Measurements from ENCODE around the gene SULT2A1.
"Not testable (repeated sequence)": the region's sequence is repeated elsewhere in the genome, so short reads cannot be mapped to it uniquely, and the experiment has no call there.

Gene SULT2A1

DNA sequence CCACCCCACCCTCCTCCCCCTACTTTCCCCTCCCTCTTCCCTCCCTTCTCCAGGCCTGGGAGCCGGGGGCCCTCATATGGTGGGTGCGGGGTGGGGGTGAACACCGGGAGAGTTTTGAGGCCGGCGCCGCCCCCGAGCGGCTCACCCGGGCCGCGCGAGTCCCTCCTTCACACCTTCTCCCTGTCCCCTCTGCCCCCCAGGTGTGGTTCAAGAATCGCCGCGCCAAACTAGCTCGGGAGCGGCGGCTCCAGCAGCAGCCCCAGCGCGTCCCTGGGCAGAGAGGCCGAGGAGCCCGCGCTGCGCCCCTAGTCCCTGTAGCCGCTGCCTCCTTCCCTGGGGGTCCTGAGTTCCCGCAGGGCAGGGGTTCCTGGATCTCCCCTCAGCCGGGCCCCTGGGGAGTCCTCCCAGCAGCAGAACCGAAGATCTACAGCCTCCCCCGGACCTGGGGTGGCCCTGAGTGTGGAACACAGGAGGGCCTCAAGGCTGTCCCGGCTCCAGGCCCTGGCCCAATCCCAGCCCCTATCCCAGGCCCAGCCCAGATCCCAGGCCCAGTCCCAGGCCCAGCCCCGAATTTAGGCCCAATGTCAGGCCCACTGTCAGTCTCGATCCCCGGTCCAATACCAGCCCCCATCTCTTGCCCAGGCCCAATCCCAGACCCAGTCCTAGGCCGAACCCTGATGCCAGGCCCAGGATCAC is 25.4 kb downstream of the SULT2A1 start:
- no peak for DNase-seq (ENCODE audit: low read depth in 2 of 2)

DNA sequence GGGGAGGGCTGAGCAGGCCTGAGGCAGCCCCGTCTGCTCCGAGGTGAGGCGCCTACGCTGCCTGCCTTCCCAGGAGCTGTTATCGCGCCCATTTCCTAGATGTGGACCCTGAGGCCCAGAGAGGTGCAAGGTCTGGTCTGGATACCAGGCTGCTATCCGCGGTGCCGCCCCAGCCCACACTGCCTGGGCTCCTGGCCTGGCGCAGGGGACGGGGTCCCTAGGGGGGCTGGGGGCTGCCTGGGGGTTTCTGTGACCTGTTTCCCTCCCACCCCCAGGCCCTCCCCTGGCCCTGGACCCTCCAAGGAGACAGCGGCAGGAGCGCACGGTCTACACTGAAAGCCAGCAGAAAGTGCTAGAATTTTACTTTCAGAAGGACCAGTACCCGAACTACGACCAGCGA is 26.3 kb downstream of the SULT2A1 start:
- DNase-seq (ENCODE audit: low read depth in 2 of 2) = not testable (repeated sequence)

DNA sequence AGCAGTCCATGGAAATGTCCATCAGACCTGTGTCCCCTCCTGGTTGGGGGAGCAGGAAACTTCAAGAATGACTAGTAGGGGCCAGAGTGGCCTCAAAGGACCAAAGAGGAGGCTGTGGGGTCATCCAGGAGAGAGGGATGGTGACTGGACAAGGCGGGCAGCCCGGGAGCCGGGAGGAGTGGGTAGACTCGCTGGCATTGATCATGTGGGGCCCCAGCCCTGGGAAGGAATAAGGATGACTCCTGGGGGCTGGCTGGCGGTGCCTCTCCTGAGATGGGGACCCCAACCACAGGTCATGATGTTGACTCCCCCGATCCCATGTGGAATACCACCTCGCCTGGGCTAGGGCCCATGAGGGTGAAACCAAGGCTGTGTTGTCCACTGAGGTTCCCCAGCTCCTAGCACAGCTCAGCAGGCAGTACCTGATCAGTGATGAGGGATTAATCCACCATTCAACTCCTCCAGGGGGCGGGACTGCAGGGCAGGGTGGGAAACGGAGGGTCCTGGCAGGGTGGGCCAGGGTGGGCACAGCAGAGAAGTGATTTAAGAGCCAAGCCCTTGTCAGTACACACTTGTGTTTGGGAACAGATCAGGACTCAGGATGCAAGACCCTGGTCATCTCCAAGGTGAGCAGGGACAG is 27.3 kb downstream of the SULT2A1 start, which contains the start of gene TPRX2:
Gene TPRX2 (plus strand): TSS at position 590 of the 640 bp plus-strand sequence. CDS start 12 bp downstream, at position 602.
- DNase-seq (ENCODE audit: low read depth in 2 of 2) = not testable (repeated sequence)

DNA sequence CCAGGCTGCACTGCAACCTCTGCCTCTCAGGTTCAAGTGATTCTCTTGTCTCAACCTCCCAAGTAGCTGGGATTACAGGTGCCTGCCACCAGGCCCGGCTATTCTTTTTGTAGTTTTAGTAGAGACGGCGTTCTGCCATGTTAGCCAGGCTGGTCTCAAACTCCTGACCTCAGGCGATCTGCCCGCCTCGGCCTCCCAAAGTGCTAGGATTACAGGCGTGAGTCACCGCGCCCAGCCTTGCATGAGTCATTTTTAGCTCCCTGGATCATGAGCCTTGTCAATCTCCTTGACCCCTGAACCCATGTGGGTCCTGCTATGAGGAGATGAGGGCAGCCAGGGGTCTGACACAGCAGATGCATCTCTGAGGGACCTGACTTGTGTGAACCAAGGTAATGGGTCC is 27.9 kb downstream of the SULT2A1 start:
- not testable (repeated sequence) for DNase-seq (ENCODE audit: low read depth in 2 of 2)

DNA sequence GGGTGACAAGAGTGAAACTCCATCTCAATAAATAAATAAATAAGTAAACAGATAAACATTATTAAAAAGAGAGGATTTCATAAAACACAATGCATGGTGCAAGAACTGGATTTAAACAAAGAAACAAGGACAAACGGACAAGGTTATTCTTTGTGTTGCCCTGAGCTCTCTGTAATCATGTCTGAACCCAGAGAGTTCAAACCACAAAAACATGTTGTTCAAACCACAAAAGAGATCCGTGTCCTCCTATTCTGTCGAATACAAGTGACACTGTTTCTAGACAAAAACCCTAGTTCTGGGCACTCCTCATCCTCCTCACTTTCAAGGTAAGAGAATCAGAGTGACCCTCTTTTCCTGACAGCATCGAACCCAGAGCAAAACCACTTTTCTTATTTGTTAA is 31.7 kb downstream of the SULT2A1 start:
- DNase-seq (ENCODE audit: low read depth in 2 of 2) = no peak

DNA sequence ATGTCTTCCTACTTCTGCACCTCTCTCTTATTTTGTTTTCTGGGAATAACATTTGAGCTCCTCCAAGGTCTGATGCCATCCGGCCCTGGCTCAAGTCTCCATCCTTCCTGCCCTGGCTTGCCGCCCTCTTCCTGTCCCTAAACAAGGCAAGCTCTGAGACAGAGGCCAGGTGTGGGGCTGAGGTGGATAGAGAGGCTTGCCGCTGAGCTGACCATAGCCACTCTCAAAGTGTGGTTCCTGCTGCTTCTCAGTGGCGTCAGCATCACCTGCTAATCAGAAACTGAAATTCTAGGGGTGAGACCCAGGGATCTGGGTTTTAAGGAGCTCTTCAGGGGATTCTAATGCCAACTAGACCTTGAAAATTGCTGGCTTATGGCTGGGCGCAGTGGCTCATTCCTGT is 33.1 kb downstream of the SULT2A1 start:
- no peak for DNase-seq (ENCODE audit: low read depth in 2 of 2)

DNA sequence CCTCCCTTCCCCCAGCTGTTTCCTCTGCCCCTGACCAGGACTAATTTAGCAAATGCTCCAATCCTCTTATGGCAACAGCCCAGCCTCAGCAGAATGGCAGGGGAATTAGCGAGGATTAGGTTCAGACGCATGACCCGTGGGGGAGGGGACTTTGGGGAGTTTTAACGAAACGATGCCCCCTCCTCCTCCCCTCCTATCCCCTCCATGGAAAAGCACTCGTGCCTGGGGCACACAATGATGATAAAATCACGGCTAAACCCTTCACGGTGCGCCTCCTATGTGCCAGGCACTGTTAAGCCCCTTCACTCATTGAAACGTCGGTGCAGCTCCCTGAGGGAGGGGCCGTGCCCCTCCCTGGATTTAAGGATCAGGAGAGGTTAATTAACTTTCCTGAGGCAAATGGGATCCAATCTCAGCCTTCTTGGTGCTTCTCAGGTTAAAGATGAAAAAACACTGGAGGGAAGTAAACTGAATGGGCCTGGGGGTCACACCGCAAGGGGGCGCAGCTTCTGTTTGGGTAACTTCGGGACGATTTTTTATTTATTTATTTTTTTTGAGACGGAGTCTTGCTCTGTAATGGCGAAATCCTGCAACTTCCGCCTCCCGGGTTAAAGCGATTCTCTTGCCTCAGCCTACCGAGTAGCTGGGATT is 37.2 kb downstream of the SULT2A1 start:
- no peak for DNase-seq (ENCODE audit: low read depth in 2 of 2)

DNA sequence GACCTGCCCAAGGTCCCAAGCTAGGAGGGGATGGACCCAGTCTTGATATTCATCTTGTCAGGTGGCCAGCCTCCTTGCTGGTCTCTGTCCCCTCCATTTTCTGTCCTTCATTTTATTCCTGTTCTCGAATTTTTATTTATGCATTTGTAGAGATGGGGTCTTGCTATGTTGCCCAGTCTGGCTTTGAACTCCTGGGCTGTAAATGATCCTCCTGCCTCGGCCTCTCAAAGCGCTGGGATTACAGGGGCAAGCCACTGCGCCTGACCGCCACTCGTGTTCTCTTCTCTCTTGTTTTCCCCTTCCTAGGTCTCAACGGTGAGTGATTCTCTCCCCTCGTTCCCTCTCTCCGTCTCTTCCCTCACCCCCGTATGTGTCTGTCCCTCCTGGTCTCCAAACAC is 37.7 kb downstream of the SULT2A1 start:
- DNase-seq (ENCODE audit: low read depth in 2 of 2) = no peak

DNA sequence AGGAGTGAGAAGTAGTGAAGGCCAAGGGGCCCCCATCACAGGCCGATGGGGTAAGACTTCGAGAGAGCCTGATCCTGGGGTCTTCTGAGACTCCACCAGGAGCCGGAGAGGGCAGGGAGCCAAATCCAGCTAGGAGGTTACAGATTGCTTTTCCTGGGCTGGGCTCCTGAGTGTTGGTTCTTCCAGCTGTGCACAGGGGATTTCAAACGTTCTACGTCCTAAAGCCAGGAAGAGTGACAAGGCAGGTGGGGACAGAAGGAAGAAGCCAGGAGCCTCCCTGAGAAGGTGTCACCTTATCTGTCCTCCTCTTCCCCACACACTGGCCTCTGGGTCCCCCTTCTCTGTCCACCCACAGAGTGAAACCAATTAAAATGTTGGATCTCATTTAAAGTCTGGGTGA is 43.2 kb downstream of the SULT2A1 start:
- DNase-seq (ENCODE audit: low read depth in 2 of 2) = no peak

DNA sequence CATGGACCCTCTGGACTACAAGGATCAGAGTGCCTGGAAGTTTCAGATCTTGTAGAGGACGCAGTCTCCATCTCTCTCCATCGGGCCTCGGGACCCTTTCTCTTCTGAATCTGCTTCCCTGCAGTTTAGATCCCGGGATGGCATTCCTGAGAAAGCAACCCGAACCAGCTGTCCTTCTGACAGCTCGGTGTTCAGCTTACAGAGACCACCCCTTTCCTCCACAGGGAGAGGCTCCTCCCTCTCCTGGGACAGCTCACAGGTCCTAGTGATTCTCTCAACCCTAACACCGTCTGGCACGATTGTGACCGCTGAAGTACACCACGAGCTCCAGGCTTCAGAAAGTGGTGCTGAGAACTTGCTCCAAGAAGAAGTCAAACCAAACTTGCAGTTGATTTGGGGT is 46.2 kb downstream of the SULT2A1 start:
- DNase-seq (ENCODE audit: low read depth in 2 of 2) = no peak

DNA sequence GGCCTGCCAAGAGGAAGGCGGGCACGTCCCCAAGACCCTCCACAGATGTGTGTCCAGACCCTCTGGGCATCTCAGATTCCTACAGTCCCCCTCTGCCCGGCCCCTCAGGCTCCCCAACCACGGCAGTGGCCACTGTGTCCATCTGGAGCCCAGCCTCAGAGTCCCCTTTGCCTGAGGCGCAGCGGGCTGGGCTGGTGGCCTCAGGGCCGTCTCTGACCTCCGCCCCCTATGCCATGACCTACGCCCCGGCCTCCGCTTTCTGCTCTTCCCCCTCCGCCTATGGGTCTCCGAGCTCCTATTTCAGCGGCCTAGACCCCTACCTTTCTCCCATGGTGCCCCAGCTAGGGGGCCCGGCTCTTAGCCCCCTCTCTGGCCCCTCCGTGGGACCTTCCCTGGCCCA is 46.7 kb downstream of the SULT2A1 start:
- DNase-seq (ENCODE audit: low read depth in 2 of 2) = no peak

DNA sequence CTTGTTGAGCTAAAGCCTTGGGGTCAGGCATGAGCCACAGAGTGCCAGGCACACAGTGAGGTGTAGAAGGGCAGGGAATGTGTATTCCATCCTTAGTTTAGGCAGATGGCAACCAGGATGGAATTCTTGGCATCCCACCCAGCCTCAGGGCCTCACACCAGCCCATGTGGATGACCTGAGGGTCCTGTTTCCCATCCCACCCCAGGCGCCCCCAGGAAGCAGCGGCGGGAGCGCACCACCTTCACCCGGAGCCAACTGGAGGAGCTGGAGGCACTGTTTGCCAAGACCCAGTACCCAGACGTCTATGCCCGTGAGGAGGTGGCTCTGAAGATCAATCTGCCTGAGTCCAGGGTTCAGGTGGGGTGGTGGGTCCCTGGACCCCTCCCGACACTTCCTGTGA is 50.1 kb downstream of the SULT2A1 start:
- DNase-seq (ENCODE audit: low read depth in 2 of 2) = no peak

DNA sequence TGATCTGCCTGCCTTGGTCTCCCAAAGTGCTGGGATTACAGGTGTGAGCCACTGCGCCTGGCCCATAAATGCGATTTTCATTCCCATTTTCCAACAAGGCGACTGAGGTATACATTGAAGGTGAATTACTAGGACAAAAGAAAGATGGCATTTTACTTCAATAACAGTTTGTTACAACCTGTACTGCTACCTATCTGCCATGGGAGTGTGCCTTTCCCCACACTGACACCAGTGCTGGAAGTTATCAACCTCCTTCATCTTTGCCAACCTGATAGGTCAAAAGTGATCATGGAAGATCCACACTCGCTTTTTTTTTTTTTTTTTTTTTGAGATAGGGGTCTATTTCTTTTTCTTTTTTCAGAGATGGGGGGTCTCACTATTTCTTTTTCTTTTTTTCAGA is 53.4 kb downstream of the SULT2A1 start:
- no peak for DNase-seq (ENCODE audit: low read depth in 2 of 2)

DNA sequence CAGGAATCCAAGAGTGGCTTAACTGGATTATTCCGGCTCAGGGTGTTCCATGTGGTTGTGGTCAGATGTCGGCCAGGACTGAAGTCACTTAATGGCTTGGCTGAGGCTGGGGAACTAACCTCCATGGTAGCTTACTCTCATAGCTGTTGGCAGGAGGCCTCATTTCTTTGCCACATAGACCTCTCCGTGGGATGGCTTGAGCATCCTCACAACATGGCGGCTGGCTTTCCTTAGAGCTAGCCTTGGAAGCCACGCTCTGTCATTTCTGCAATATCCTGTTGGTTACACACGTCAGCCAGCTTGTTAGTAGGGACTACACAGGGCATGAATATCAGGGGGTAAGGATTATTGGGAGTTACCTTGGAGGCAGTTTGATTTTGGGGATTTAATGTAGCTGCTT is 59.3 kb downstream of the SULT2A1 start:
- DNase-seq (ENCODE audit: low read depth in 2 of 2) = no peak

DNA sequence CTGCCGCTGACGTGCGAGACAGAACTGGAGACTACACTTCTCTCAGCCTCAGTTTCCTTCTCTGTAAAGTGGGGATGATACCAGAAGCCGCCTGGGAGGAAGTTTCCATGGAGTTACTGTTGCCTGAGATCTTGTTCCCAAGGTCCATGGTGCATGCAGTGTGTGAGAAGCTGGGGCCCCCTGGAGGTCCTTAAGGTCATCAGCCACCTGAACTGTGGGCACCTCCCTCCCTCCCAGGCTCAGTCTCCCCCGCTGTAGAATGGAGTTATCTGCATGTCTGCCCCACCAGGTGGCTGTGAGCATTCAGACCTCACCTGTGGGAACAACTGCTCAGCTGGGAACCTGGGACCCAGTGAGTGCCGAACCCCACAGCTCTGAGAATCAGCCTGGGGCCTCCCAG is 61.7 kb downstream of the SULT2A1 start:
- DNase-seq (ENCODE audit: low read depth in 2 of 2) = no peak

DNA sequence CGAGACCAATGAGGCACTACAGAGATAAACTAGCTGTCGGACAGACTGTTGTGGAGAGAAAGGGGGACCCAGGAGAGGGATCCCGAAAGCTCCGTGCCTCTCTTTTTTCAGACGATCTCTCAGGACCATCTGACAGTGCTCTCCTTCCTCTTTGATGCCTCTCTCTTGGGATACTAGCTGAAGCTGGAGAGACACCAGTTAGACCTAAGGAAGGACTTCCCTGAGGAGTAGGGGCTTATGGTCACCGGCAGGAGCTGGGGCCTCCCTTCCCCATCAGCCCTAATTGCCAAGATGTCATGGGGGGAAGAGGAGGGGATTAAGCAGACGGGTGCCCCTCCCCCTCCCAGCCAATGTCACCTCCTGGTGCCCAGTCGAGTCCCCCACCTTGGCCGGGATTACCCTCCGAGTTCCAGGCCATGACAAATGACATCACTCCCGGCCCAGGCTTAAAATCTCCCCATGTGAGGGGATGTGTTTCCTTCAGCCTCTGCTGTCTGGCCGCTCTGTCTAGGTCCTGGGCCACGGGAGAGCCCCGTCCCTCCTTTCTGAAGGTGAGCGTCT is 64.6 kb downstream of the SULT2A1 start, which contains the start of gene CRX:
Gene CRX (plus strand): TSS at position 478 of the 561 bp plus-strand sequence. CDS start 12,507 bp downstream, outside the sequence.
- DNase-seq (ENCODE audit: low read depth in 2 of 2) = no peak
